Stimulated activated naive CD8-positive, alpha-beta T cell treated with anti-CD3 and anti-CD28 coated beads, Interleukin-15, Interleukin-2, amounts not matched to agents 100 ng/mL and 50 ng/mL, for 24 hours (primary cell): ENCODE data around the gene ADAMTS13.

Experiments used
- H3K27ac Mint-ChIP-seq: one replicate; pipeline ENCODE4 v1.8.0; 2021; ENCODE audit warnings: mild to moderate bottlenecking, mixed read lengths
- H3K27me3 Mint-ChIP-seq: one replicate; pipeline ENCODE4 v1.8.0; 2021; ENCODE audit warnings: mixed read lengths
- H3K36me3 Mint-ChIP-seq: one replicate; pipeline ENCODE4 v1.8.0; 2021; ENCODE audit warnings: low read depth, mixed read lengths
- H3K4me1 Mint-ChIP-seq: one replicate; pipeline ENCODE4 v1.8.0; 2021; ENCODE audit warnings: low read depth, mixed read lengths
- H3K4me3 Mint-ChIP-seq: one replicate; pipeline ENCODE4 v1.8.0; 2021; ENCODE audit warnings: mild to moderate bottlenecking, mixed read lengths
- H3K9me3 Mint-ChIP-seq: one replicate; pipeline ENCODE4 v1.8.0; 2021; ENCODE audit warnings: mixed read lengths

ADAMTS13 gene

GRCh38 chr9:133499892-133500270, 77.7 kb downstream of the ADAMTS13 start:
- H3K4me3 Mint-ChIP-seq, result no peak overlapping the region
- H3K36me3 Mint-ChIP-seq, result no peaks in the 10 kb centered on the region
- peaks cover 13% of the 10 kb centered on the region for H3K9me3 Mint-ChIP-seq
- H3K27ac Mint-ChIP-seq, result no peak overlapping the region
- peaks cover 3% of the 10 kb centered on the region for H3K27me3 Mint-ChIP-seq
- H3K4me1 Mint-ChIP-seq, result no peaks in the 10 kb centered on the region

- no peaks in the 10 kb centered on the region for H3K4me1 Mint-ChIP-seq
- H3K27me3 Mint-ChIP-seq, result peaks cover 3% of the 10 kb centered on the region
- H3K4me3 Mint-ChIP-seq, result no peak overlapping the region
- H3K9me3 Mint-ChIP-seq, result peaks cover 13% of the 10 kb centered on the region
- no peak overlapping the region for H3K27ac Mint-ChIP-seq
- H3K36me3 Mint-ChIP-seq, result no peaks in the 10 kb centered on the region
Observed at GRCh38 chr9:133502112-133502511, 79.9 kb downstream of the ADAMTS13 start.

GRCh38 chr9:133505186-133505830, 83.1 kb downstream of the ADAMTS13 start:
- no peaks in the 10 kb centered on the region for H3K36me3 Mint-ChIP-seq
- H3K27ac Mint-ChIP-seq, result no peak overlapping the region
- peaks cover 13% of the 10 kb centered on the region for H3K4me1 Mint-ChIP-seq
- H3K4me3 Mint-ChIP-seq, result no peak overlapping the region
- H3K27me3 Mint-ChIP-seq, result no peaks in the 10 kb centered on the region
- H3K9me3 Mint-ChIP-seq, result peaks cover 13% of the 10 kb centered on the region

- no peak overlapping the region for H3K4me3 Mint-ChIP-seq
- no peak overlapping the region for H3K27ac Mint-ChIP-seq
- no peaks in the 10 kb centered on the region for H3K27me3 Mint-ChIP-seq
- peaks cover 13% of the 10 kb centered on the region for H3K9me3 Mint-ChIP-seq
- H3K4me1 Mint-ChIP-seq, result peaks cover 13% of the 10 kb centered on the region
- H3K36me3 Mint-ChIP-seq, result no peaks in the 10 kb centered on the region
Observed at GRCh38 chr9:133505901-133506652, 83.9 kb downstream of the ADAMTS13 start.

DNA sequence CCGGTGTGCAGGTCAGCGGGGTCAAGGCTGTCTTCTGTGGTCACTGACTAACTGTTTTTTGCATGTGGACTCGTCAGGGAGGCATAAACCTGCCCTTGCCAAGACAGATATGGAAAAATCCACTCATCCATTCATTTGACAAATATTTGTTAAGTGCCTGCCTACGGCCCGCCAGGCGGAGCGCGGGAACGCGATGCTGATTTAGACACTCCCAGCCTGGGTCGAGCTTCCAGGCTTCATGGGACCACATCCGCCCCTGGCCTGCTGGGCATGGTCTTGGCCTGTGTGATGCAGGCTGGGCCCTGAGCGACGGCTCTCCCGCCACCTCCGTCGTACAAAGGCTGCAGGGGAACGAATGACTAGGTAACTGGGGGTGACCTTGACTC, 84.5 kb downstream of the ADAMTS13 start:
- H3K36me3 Mint-ChIP-seq, result no peaks in the 10 kb centered on the region
- H3K27ac Mint-ChIP-seq, result no peak overlapping the region
- no peaks in the 10 kb centered on the region for H3K27me3 Mint-ChIP-seq
- H3K9me3 Mint-ChIP-seq, result peaks cover 8% of the 10 kb centered on the region
- peaks cover 13% of the 10 kb centered on the region for H3K4me1 Mint-ChIP-seq
- no peak overlapping the region for H3K4me3 Mint-ChIP-seq

DNA sequence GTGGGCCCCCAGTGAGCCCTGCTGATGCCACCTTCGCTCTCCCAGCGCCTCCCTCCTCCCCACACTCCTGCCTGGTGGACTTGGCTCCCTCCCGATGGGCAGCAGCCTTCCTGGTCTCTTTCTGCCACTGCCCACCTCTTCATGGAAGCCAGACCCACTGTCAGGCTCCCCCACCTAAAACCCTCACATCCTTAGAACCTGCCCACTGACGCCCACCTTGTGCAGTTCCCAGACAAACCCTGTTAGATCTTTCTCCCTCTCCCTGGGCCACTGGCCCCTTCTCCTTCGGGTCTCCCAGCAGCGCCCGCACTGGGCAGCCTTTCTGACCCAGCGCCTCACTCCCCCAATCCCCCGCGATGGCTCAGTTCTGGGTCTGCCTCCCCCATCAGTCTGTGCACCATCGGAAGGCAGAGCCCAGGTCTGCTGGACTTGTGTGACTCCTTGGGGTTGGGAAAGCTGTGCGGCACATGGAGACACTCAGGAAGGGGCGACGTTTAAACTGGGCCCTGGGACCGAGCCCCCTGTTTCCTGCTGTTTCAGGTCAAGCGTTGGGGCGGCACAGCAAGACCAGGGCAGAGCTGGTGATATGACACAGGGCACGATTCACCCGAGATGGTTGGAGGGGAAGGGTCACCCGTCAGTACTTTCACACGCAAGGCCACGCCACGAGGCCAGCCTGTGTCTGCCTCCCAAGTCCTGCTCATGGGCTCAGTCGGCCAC, 85.2 kb downstream of the ADAMTS13 start:
- Mint-ChIP-seq H3K9me3 (peaks cover under 1% of the 10 kb centered on the region), H3K4me1 (peaks cover 13% of the 10 kb centered on the region), H3K4me3 (no peak overlapping the region), H3K36me3 (no peaks in the 10 kb centered on the region), H3K27me3 (no peaks in the 10 kb centered on the region), H3K27ac (no peak overlapping the region)

GRCh38 chr9:133508046-133508445, 85.9 kb downstream of the ADAMTS13 start:
- Mint-ChIP-seq H3K27me3 (no peaks in the 10 kb centered on the region), H3K4me3 (no peak overlapping the region), H3K9me3 (no peaks in the 10 kb centered on the region), H3K36me3 (no peaks in the 10 kb centered on the region), H3K4me1 (peaks cover 13% of the 10 kb centered on the region), H3K27ac (no peak overlapping the region)
